IgD-negative memory B cell (primary cell): Measurements from ENCODE around the gene SGSH. TPM values are rescaled to one million over a fixed set of nuclear protein-coding genes. Genes with fewer than 3 reads are reported as not detected.
A peak's percentile ranks its signal among the peaks of the same experiment; 100 is the strongest.

ENCODE experiments used
- H3K27ac Mint-ChIP-seq, 3 donors: one replicate each; pipeline ENCODE4 v1.8.0; 2020 to 2022; ENCODE audit warnings: mild to moderate bottlenecking in 3 of 3, mixed read lengths in 3 of 3, moderate library complexity in 1 of 3
- H3K27me3 Mint-ChIP-seq: one replicate; pipeline ENCODE4 v1.8.0; 2021; ENCODE audit warnings: mixed read lengths
- H3K36me3 Mint-ChIP-seq: one replicate; pipeline ENCODE4 v1.8.0; 2020; ENCODE audit warnings: mild to moderate bottlenecking, mixed read lengths
- H3K4me1 Mint-ChIP-seq, 3 donors: one replicate each; pipeline ENCODE4 v1.8.0; 2020 to 2022; ENCODE audit warnings: mixed read lengths in 3 of 3, mild to moderate bottlenecking in 1 of 3
- H3K4me3 Mint-ChIP-seq, 4 donors: one replicate each; pipeline ENCODE4 v1.8.0; 2020 to 2022; ENCODE audit warnings: mild to moderate bottlenecking in 4 of 4, mixed read lengths in 4 of 4, moderate library complexity in 3 of 4
- H3K9me3 Mint-ChIP-seq, 3 donors: one replicate each; pipeline ENCODE4 v1.8.0; 2020 to 2021; ENCODE audit warnings: mixed read lengths in 3 of 3, mild to moderate bottlenecking in 1 of 3
- polyA plus RNA-seq: library from polyadenylated mRNA; unstranded; fragments of 300-500 nt; fragmentation: Illumina TruSeq; gene quantifications from one replicate; pipeline ENCODE4 v1.2.3, GENCODE V29; 2021

The SGSH gene
- polyA plus RNA-seq, 1 donor from 2014 or later = 31.6 TPM

GRCh38 chr17:80224683-80225082, 4.5 kb upstream of the SGSH start:
- H3K27ac Mint-ChIP-seq = peak overlapping the region in 1 of 3 donors; percentile 47

GRCh38 chr17:80223838-80224497, 3.8 kb upstream of the SGSH start:
- Mint-ChIP-seq H3K27me3 (no peaks in the 10 kb centered on the region), H3K27ac (peak overlapping the region in 1 of 3 donors; percentile 47), H3K4me1 (peaks cover 5 to 7% (median 6%) of the 10 kb centered on the region in 3 donors), H3K9me3 (no peaks in the 10 kb centered on the region), H3K36me3 (peaks cover 1% of the 10 kb centered on the region), H3K4me3 (peak overlapping the region in 1 of 4 donors; percentile 82)

More at GRCh38 chr17:80224683-80225082, 4.5 kb upstream of the SGSH start:
- Mint-ChIP-seq H3K9me3 (no peaks in the 10 kb centered on the region), H3K4me3 (peak overlapping the region in 1 of 4 donors; percentile 15), H3K4me1 (peaks cover 0 to 2% (median 0%) of the 10 kb centered on the region in 3 donors), H3K27me3 (no peaks in the 10 kb centered on the region), H3K36me3 (peaks cover 1% of the 10 kb centered on the region)

DNA sequence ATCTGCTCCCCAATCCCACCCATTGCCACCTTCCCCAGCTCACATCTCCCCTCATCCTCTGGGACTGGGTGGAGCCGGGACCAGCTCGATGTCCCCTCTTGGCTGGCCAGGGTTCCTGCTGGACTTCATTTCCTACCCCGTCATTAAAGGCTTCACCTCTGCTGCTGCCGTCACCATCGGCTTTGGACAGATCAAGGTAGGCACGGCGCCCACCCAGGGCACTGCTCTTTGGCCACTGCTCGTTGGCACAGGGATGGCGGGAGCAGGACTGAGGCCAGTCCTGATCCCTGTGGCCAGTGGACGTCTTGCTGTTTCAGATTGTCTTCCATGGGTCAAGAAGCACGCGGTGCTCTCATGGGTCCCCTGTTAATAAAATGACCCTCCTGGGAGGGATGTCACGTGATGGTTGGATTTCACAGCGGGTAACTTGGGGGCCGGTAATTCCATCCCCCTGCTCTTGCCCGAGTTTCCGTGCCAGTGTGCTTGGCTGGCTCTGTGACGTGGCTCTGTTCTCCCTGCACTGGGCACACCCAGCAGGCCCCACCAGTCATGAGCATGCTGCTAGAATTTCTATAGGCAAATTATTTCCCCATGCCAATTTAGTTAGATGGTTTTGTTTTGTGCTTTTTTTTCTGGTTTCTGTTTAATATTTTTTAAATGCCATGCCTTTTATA, 3.1 kb upstream of the SGSH start:
- no peaks in the 10 kb centered on the region for H3K27me3 Mint-ChIP-seq
- H3K9me3 Mint-ChIP-seq = no peaks in the 10 kb centered on the region
- peaks cover 1% of the 10 kb centered on the region for H3K36me3 Mint-ChIP-seq
- H3K4me3 Mint-ChIP-seq = peak overlapping the region; percentile 30 to 82 (median 52)
- H3K4me1 Mint-ChIP-seq = peaks cover 5 to 11% (median 6%) of the 10 kb centered on the region in 3 donors
- H3K27ac Mint-ChIP-seq = peak overlapping the region in 1 of 3 donors; percentile 84

GRCh38 chr17:80222376-80223141, 2.4 kb upstream of the SGSH start:
- Mint-ChIP-seq H3K27ac (peak overlapping the region in 1 of 3 donors; percentile 84), H3K27me3 (no peaks in the 10 kb centered on the region), H3K4me1 (peaks cover 6 to 11% (median 8%) of the 10 kb centered on the region in 3 donors), H3K36me3 (peaks cover 1% of the 10 kb centered on the region), H3K9me3 (no peaks in the 10 kb centered on the region), H3K4me3 (peak overlapping the region; percentile 44 to 82 (median 68))

DNA sequence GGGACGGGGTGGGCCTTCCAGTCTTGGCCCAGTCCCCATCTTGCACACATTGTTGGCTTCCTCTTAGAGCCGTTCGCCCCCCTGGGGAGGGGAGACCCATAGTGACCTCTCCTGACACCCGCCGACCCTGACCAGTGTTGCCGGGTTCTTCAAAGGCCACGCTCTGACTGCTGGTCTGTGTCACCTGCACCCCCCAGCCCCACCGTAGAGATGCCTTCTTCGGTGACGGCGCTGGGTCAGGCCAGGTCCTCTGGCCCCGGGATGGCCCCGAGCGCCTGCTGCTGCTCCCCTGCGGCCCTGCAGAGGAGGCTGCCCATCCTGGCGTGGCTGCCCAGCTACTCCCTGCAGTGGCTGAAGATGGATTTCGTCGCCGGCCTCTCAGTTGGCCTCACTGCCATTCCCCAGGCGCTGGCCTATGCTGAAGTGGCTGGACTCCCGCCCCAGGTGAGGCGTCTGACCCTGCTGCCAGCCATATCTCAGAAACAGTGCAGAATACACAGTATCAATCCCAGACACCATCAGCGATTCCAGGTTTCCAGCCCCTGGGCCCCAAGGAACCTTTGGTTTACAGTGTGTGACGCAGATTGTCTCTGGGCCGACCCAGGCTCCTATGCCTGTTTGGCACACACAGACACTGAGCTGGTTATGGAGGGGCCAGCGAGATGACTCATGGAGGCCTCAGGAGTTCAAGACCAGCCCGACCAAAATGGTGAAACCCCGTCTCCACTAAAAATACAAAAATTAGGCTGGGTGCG, 1.4 kb upstream of the SGSH start:
- Mint-ChIP-seq H3K27ac (peak overlapping the region in 1 of 3 donors; percentile 25), H3K36me3 (peaks cover 1% of the 10 kb centered on the region), H3K27me3 (no peaks in the 10 kb centered on the region), H3K4me1 (peaks cover 6 to 13% (median 10%) of the 10 kb centered on the region in 3 donors), H3K4me3 (peak overlapping the region; percentile 73 to 91 (median 82)), H3K9me3 (no peaks in the 10 kb centered on the region)

DNA sequence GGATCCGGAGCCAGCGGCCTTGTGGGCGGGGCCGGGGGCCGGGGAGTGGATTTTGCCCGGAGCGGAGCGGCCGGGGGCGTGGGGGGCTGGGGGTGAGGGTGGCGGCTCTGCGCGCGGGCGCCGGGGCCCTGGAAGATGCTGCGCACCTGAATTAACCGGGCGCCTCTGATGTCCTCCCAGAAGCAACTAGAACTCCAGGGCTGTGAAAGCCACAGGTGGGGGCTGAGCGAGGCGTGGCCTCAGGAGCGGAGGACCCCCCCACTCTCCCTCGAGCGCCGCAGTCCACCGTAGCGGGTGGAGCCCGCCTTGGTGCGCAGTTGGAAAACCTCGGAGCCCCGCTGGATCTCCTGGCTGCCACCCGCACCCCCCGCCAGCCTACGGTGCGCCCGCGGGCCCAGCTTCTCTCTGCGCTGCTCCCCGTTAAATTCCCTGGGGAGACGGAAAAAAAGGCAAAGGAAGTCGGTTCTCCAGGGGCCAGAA, 643 bp upstream of the SGSH start:
- Mint-ChIP-seq H3K9me3 (no peaks in the 10 kb centered on the region), H3K36me3 (no peaks in the 10 kb centered on the region), H3K4me3 (peak overlapping the region; percentile 73 to 91 (median 82)), H3K4me1 (peaks cover 6 to 13% (median 12%) of the 10 kb centered on the region in 3 donors), H3K27me3 (no peaks in the 10 kb centered on the region), H3K27ac (peak overlapping the region in 2 of 3 donors; percentile 25 to 27)

GRCh38 chr17:80219763-80220053, 425 bp downstream of the SGSH start:
- Mint-ChIP-seq H3K4me1 (peaks cover 6 to 13% (median 12%) of the 10 kb centered on the region in 3 donors), H3K27ac (peak overlapping the region; percentile 87 to 99 (median 89)), H3K27me3 (no peaks in the 10 kb centered on the region), H3K36me3 (no peaks in the 10 kb centered on the region), H3K4me3 (peak overlapping the region; percentile 88 to 95 (median 90)), H3K9me3 (no peaks in the 10 kb centered on the region)

DNA sequence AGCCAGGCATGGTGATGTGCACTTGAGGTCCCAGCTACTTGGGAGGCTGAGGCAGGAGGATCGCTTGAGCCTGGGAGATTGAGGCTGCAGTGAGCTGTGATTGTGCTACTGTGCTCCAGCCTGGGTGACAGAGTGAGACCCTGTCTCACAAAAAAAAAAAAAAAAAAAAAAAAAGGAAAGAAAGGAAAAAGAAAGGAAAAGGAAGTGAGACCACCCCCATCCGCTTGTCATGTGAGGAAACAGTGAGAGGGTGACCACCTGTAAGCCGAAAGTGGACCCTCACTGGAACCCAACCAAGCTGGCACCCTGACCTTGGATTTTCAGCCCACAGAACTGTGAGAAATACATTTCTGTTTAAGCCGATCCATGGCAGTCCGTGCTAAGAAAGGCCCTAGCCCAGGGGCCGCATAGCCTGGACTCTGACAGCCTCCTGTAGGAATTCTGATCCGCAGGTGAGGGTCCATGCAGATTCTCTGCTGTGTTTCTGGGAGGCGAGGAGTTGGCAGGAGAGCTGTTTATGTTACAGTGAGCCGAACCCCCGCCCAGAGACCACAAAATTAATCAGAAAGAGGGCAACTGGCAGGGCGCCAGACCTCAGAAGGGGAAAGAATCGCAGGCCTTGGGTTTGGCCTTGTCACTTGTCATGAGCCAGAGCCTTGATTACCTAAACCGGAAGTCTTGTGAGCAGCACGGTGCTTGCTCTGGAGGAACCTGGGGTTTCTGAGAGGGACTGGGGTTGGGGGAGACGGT, 945 bp downstream of the SGSH start:
- H3K4me1 Mint-ChIP-seq = peaks cover 6 to 13% (median 12%) of the 10 kb centered on the region in 3 donors
- H3K36me3 Mint-ChIP-seq = no peaks in the 10 kb centered on the region
- peak overlapping the region; percentile 88 to 95 (median 90) for H3K4me3 Mint-ChIP-seq
- H3K9me3 Mint-ChIP-seq = no peaks in the 10 kb centered on the region
- H3K27me3 Mint-ChIP-seq = no peaks in the 10 kb centered on the region
- H3K27ac Mint-ChIP-seq = peak overlapping the region; percentile 87 to 99 (median 89)

- H3K4me1 Mint-ChIP-seq = peaks cover 6 to 13% (median 12%) of the 10 kb centered on the region in 3 donors
- peak overlapping the region in 1 of 3 donors; percentile 99 for H3K27ac Mint-ChIP-seq
- peak overlapping the region in 3 of 4 donors; percentile 81 to 95 (median 93) for H3K4me3 Mint-ChIP-seq
- no peaks in the 10 kb centered on the region for H3K9me3 Mint-ChIP-seq
- no peaks in the 10 kb centered on the region for H3K36me3 Mint-ChIP-seq
- H3K27me3 Mint-ChIP-seq = no peaks in the 10 kb centered on the region
Measured at GRCh38 chr17:80218391-80218790, 1.7 kb downstream of the SGSH start.

DNA sequence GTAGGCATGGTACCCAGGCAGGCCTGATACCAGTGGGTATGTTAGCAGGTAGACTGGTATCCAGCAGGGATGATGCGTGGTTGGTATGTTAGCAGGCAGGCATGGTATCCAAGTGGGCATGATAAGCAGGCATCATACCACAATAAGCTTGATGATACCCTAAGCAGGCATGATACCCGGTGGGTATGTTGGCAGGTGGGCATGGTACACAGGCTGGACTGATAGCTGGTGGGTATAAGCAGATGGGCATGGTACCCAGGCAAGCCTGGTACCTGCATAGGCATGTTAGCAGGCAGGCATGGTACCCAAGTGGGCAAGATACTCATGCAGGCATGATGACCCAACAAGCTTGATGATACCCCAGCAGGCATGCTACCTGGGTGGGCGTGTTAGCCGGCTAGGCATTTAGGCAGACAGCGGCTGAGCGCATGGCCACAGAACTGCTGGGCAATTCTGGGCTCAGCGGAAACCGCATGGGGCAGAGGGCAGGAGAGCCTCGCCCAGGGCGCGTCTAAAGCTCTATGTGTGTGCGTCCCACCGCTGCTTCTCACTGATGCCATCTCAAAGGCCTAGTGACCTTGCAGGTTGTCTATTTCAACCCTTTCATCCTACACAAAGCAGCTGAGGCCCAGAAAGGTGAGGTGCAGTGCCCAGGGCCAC, 2.3 kb downstream of the SGSH start:
- no peaks in the 10 kb centered on the region for H3K36me3 Mint-ChIP-seq
- peaks cover 6 to 13% (median 12%) of the 10 kb centered on the region in 3 donors for H3K4me1 Mint-ChIP-seq
- no peak overlapping the region for H3K27ac Mint-ChIP-seq
- H3K4me3 Mint-ChIP-seq = peak overlapping the region in 2 of 4 donors; percentile 4 to 9
- no peaks in the 10 kb centered on the region for H3K9me3 Mint-ChIP-seq
- no peaks in the 10 kb centered on the region for H3K27me3 Mint-ChIP-seq

DNA sequence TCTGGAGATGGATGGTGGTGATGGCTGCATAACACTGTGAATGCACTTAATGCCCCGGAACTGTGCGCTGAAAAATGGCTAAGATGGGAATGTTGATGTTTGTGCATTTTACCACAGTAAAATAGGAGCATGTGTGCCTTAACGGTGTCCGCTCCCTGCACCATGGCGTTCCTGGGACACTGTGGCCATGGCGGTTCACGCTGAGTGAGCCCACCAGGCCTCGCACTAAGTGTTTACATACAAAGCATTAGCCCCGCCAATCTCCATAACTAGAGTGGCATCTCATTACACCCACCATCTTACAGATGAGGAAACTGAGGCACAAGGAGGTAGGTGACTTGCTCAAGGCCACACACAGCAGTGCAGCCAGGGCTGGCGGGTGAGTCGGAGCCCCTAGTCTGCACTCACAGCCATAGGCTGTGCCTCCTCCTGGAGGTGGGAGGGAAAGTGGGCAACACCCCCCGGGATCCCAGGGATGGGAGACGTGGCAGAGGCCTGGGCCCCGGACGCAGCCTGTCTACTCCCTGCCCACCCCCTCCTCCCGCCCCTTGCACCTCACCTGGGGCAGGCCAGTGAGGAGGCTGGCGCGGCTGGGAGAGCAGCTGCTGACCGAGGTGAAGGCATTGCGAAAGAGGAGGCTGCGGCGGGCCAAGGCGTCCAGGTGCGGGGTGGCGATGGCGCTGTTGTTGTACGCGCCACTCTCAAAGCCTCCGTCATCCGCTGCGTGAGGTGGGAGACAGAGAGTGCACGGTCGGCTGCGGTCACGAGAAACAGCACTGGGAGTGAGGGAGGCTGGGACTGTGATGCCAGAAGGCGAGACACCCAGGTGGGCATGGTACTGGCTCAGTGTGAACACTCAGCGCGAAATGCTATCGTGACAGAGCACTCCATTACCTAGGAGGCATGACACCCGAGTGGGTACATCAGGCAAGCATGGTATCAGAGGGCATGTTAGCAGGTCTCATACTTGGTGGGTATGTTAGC, 3.4 kb downstream of the SGSH start:
- no peaks in the 10 kb centered on the region for H3K36me3 Mint-ChIP-seq
- H3K27me3 Mint-ChIP-seq = no peaks in the 10 kb centered on the region
- no peak overlapping the region for H3K27ac Mint-ChIP-seq

DNA sequence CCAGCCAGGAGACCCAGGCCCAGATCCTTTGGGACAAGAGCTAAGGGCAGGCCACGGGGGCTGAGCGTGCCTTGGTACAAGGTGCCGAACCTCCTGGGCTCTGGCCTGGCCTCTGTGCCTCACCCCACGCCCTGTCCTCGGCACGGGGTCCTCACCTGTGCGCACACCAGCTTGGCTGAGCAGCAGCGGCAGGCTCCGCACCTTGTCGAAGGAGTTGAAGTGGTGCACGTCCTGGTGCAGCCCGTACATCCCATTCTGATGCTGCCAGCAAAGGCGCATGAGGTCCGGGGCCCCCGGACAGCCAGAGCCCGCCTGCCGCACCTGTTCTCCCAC, 5.3 kb downstream of the SGSH start:
- no peaks in the 10 kb centered on the region for H3K27me3 Mint-ChIP-seq
- H3K4me3 Mint-ChIP-seq = no peak overlapping the region
- peaks cover 6 to 12% (median 11%) of the 10 kb centered on the region in 3 donors for H3K4me1 Mint-ChIP-seq
- no peaks in the 10 kb centered on the region for H3K36me3 Mint-ChIP-seq
- no peak overlapping the region for H3K27ac Mint-ChIP-seq
- H3K9me3 Mint-ChIP-seq = no peaks in the 10 kb centered on the region

More for the DNA sequence above, 3.4 kb downstream of the SGSH start:
- H3K4me3 Mint-ChIP-seq = peak overlapping the region in 2 of 4 donors; percentile 9 to 25
- peaks cover 6 to 13% (median 12%) of the 10 kb centered on the region in 3 donors for H3K4me1 Mint-ChIP-seq
- H3K9me3 Mint-ChIP-seq = no peaks in the 10 kb centered on the region
